Tibial nerve (tissue), 4 donors: Measurements from ENCODE around the gene FANK1. TPM values are rescaled to one million over a fixed set of nuclear protein-coding genes. Genes with fewer than 3 reads are reported as not detected.
A peak's percentile ranks its signal among the peaks of the same experiment; 100 is the strongest.
"Not testable (repeated sequence)": the region's sequence is repeated elsewhere in the genome, so short reads cannot be mapped to it uniquely, and the experiment has no call there.

ENCODE experiments used
- DNase-seq, 2 donors: peaks; one replicate each; pipeline ENCODE4 v3.0.0-alpha.2; 2019; ENCODE audit warnings: low spot score in 2 of 2
- H3K27ac ChIP-seq, 4 donors: fragments of 200-600 bp; sonication (generic) in 3 of 4; one replicate each; pipeline ENCODE4 v1.5.1; 2017 to 2019; ENCODE audit warnings: mild to moderate bottlenecking in 1 of 4
- H3K27me3 ChIP-seq, 2 donors: fragments of 200-600 bp; sonication (generic) in 1 of 2; one replicate each; pipeline versions ENCODE4 v1.5.1 to v1.6.0; 2017 to 2019
- H3K36me3 ChIP-seq, 3 donors: fragments of 200-600 bp; sonication (generic); one replicate each; pipeline ENCODE4 v1.5.1; 2018 to 2019
- H3K4me1 ChIP-seq, 4 donors: fragments of 200-600 bp; sonication (generic) in 3 of 4; one replicate each; pipeline ENCODE4 v1.5.1; 2017 to 2019
- H3K4me3 ChIP-seq, 4 donors: fragments of 200-600 bp; sonication (generic) in 3 of 4; one replicate each; pipeline ENCODE4 v1.5.1; 2017 to 2019; ENCODE audit warnings: mild to moderate bottlenecking in 1 of 4, moderate library complexity in 1 of 4
- H3K9me3 ChIP-seq, 4 donors: fragments of 200-600 bp; sonication (generic) in 3 of 4; one replicate each; pipeline ENCODE4 v1.5.1; 2017 to 2019
- EP300 ChIP-seq, 2 donors: sonication (generic); formaldehyde crosslinking; IDR thresholded peaks; one replicate each; pipeline ENCODE4 v1.6.1; 2017; ENCODE audit warnings: antibody characterized with exemption in 2 of 2, mild to moderate bottlenecking in 1 of 2
- POLR2A ChIP-seq, 2 donors: fragments of 450-650 bp; IDR thresholded peaks; one replicate each; pipeline ENCODE4 v1.6.1; 2017; ENCODE audit warnings: antibody characterized with exemption in 2 of 2, mild to moderate bottlenecking in 2 of 2, moderate library complexity in 2 of 2
- WGBS, 2 donors: methylation state at CpG; one replicate each; pipeline ENCODE4 v1.1.5; 2018; 5-methylcytosine and 5-hydroxymethylcytosine counted together
- total RNA-seq, 4 donors: library from RNA; depleted of rRNA; stranded (reverse); fragments of >200 nt; gene quantifications; one replicate each; pipeline ENCODE4 v1.1.0, GENCODE V29; 2016
- TF ChIP-seq, protein P1 (sequence below), 5 experiments: fragments of 200-600 bp in 3 of 5; fragments of 450-650 bp in 2 of 5; sonication (generic) in 3 of 5; IDR thresholded peaks; one replicate each; pipeline ENCODE4 v1.5.1; 2016 to 2019; ENCODE audit warnings: antibody characterized with exemption in 5 of 5, mild to moderate bottlenecking in 3 of 5, moderate library complexity in 2 of 5

Gene FANK1, protein sequence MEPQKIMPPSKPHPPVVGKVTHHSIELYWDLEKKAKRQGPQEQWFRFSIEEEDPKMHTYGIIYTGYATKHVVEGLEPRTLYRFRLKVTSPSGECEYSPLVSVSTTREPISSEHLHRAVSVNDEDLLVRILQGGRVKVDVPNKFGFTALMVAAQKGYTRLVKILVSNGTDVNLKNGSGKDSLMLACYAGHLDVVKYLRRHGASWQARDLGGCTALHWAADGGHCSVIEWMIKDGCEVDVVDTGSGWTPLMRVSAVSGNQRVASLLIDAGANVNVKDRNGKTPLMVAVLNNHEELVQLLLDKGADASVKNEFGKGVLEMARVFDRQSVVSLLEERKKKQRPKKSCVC
- 1 to 10 TPM in 3 of 4 donors, under 1 TPM in 1; 0.59 to 6.6 (median 3.4) TPM for total RNA-seq

DNA sequence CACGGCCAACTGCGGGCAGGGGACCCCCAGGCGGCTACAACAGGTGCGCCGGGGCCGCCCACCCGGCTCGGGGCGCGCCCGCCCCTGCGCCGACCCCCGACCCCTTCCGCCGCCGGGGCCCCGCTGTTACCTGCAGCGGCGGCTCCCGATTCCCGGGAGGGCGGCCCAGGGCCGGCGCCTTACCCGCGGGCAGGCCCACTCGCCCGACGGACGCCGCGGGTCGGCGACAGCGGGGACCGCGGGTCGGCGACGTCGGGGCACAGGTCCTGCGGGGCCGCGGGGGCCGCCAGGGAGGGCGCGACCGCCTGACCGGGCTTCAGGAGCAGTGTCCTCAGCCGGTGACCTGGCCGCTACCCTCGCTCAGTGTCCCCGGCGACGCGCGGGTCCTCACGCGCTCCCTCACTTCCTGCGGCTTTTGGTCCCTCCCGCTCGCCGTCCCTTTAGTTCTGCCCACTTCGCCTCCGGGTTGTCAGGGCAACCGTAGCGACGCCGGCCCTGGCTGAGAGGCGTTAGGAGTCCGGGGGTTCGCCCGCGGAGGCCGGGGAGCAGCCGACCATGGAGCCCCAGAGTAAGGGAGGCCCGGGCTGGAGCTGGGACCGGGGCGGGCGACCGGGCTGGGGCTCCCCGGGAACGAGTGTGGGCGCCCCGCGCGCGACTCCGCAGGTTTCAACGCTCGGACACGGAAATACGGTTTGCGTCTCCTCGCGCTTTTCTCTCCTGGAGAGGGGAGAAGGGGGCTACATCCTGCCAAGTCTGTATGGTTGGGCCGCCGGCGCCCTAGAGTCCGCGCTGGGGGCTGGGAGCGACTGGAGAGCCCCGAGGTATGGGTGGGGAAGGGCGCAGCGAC, at the start of gene FANK1:
Gene FANK1 (plus strand): TSS at position 477 of the 847 bp plus-strand sequence. CDS start 79 bp downstream, at position 556.
- peak within 1 kb of the TSS; percentile 51 to 86 (median 76) for H3K4me3 ChIP-seq
- TF ChIP-seq POLR2A (IDR thresholded peaks at IDR 0.05) (peak in 1 of 2 donors; percentile 42), EP300 (IDR thresholded peaks at IDR 0.05) (peak; percentile 22 to 77)
- peaks cover 0 to 10% (median 0%) of the 10 kb centered on the region in 4 donors for H3K4me1 ChIP-seq
- DNase-seq = peak; percentile 85 to 93
- WGBS, 2 donors = 38 to 41% methylated on average over 66 to 74 of the region's 106 CpGs
- H3K27ac ChIP-seq = peak within 1 kb of the TSS in 3 of 4 donors; percentile 70 to 81 (median 78)
- H3K27me3 ChIP-seq, H3K36me3 ChIP-seq, H3K9me3 ChIP-seq: not testable (repeated sequence)

DNA sequence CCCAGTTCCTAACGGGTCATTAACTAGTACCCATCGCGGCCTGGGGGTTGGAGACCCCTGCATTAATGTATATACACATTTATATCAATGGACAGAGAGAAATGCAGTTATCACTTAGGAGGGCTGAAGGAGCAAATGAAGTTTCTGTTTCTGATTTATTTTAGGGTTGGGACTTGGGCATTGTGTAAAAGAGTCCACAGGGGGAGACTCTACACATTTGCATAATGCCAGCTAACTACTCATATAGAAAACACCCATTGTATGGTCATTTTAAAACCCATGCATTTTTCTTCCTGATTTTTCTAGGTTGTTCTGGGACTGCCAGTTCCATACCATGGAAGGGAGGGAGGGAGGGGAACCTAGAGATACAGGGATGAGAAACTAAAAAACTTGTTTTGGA, 49.5 kb upstream of the FANK1 start:
- Histone ChIP-seq H3K27me3 (no peaks in the 10 kb centered on the region), H3K27ac (no peak overlapping the region), H3K9me3 (no peaks in the 10 kb centered on the region), H3K36me3 (peaks cover 0 to 64% (median 0%) of the 10 kb centered on the region in 3 donors), H3K4me1 (peaks cover 0 to 18% (median 0%) of the 10 kb centered on the region in 4 donors), H3K4me3 (no peak overlapping the region)
- DNase-seq = no peak
- WGBS, 2 donors = 74 to 87% methylated on average over 3 of the region's 3 CpGs
- TF ChIP-seq EP300 (IDR thresholded peaks at IDR 0.05) = no peak
- TF ChIP-seq, protein P1, sequence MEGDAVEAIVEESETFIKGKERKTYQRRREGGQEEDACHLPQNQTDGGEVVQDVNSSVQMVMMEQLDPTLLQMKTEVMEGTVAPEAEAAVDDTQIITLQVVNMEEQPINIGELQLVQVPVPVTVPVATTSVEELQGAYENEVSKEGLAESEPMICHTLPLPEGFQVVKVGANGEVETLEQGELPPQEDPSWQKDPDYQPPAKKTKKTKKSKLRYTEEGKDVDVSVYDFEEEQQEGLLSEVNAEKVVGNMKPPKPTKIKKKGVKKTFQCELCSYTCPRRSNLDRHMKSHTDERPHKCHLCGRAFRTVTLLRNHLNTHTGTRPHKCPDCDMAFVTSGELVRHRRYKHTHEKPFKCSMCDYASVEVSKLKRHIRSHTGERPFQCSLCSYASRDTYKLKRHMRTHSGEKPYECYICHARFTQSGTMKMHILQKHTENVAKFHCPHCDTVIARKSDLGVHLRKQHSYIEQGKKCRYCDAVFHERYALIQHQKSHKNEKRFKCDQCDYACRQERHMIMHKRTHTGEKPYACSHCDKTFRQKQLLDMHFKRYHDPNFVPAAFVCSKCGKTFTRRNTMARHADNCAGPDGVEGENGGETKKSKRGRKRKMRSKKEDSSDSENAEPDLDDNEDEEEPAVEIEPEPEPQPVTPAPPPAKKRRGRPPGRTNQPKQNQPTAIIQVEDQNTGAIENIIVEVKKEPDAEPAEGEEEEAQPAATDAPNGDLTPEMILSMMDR (IDR thresholded peaks at IDR 0.05) = no peak
- TF ChIP-seq POLR2A (IDR thresholded peaks at IDR 0.05) = no peak

DNA sequence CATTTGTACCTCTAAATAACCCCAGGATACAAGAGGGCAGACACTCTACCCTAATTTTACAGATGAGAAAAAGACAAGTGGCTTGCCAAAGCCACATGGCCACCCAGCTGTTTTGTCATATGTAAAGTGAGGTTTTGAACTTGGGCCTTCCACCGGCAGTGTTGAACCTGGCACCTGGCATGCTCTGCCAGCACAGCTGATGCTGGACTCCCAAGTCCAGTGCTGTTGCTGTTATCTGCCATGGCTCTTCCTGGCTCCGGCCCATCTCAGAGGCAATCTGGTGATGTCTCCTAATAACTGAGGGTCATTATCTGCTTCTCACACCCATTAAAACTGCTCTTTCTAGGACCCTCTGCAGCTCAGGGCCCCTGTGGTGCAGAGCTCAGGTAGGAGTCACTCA, 48.0 kb upstream of the FANK1 start:
- H3K9me3 ChIP-seq = no peaks in the 10 kb centered on the region
- H3K4me3 ChIP-seq = no peak overlapping the region
- 90 to 95% methylated on average over 2 of the region's 2 CpGs for WGBS, 2 donors
- no peak for DNase-seq
- no peaks in the 10 kb centered on the region for H3K27me3 ChIP-seq
- peaks cover 0 to 69% (median 0%) of the 10 kb centered on the region in 3 donors for H3K36me3 ChIP-seq
- H3K4me1 ChIP-seq = peaks cover 0 to 18% (median 0%) of the 10 kb centered on the region in 4 donors
- no peak overlapping the region for H3K27ac ChIP-seq
- TF ChIP-seq, protein P1 (IDR thresholded peaks at IDR 0.05) = no peak
- TF ChIP-seq POLR2A (IDR thresholded peaks at IDR 0.05) = no peak
- TF ChIP-seq EP300 (IDR thresholded peaks at IDR 0.05) = no peak

DNA sequence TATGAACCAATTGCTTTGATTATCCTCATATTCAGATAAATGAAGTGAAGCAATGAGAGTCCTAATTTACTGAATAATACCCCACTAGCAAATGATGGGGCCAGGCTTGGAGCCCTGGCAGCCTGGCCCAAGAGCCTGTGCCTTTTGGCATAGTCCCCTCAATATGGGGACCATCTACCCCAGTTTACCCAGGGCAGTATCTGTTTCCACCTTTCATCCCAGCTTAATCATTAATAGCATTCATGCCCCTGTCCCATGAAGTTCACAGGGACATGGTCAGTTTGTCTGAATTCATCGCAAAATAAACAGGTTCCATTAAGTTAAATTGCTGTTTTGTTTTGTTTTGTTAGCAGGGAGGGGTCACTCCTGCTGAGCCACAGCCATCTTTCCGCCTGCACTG, 47.5 kb upstream of the FANK1 start:
- peaks cover 0 to 70% (median 0%) of the 10 kb centered on the region in 3 donors for H3K36me3 ChIP-seq
- H3K27ac ChIP-seq = no peak overlapping the region

DNA sequence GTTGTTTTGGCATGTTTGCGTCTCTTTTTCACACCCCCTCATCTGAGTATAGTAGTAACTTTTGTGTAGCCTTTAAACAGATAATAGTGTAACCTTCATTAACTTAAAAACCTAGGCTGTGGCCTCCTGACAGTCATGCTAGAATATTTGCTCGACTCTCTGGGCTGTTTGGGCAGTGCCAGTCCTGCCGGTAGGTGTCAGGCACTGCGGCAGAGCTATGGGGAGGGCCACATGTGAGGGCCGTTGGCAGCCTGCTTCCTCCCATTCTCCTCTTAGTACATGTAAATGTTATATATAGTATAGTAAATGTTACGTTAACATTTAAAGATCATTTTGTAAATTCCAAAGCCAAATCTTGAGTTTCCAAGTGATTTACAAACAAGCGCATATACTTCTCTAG, 46.9 kb upstream of the FANK1 start:
- WGBS, 2 donors = 82 to 84% methylated on average over 7 of the region's 7 CpGs
- H3K4me1 ChIP-seq = peaks cover 0 to 9% (median 0%) of the 10 kb centered on the region in 4 donors
- TF ChIP-seq EP300 (IDR thresholded peaks at IDR 0.05) (no peak), POLR2A (IDR thresholded peaks at IDR 0.05) (no peak)
- TF ChIP-seq, protein P1 (IDR thresholded peaks at IDR 0.05) = no peak
- no peaks in the 10 kb centered on the region for H3K27me3 ChIP-seq
- no peak overlapping the region for H3K4me3 ChIP-seq
- DNase-seq = no peak
- H3K36me3 ChIP-seq = peaks cover 0 to 71% (median 0%) of the 10 kb centered on the region in 3 donors
- H3K27ac ChIP-seq = no peak overlapping the region
- no peaks in the 10 kb centered on the region for H3K9me3 ChIP-seq

More for the DNA sequence above, 47.5 kb upstream of the FANK1 start:
- Histone ChIP-seq H3K9me3 (no peaks in the 10 kb centered on the region), H3K4me3 (no peak overlapping the region), H3K4me1 (peaks cover 0 to 15% (median 0%) of the 10 kb centered on the region in 4 donors), H3K27me3 (no peaks in the 10 kb centered on the region)
- TF ChIP-seq EP300 (IDR thresholded peaks at IDR 0.05) (no peak), POLR2A (IDR thresholded peaks at IDR 0.05) (no peak)
- TF ChIP-seq, protein P1 (IDR thresholded peaks at IDR 0.05) = no peak
- WGBS, 2 donors = 83 to 100% methylated on average over 2 of the region's 2 CpGs
- no peak for DNase-seq
